NCI-H2107 treated with DMSO at 0.1 percent for 48 hours (cell line): Measurements from ENCODE around the gene PRR14L.
A peak's percentile ranks its signal among the peaks of the same experiment; 100 is the strongest.
"Not testable (repeated sequence)": the region's sequence is repeated elsewhere in the genome, so short reads cannot be mapped to it uniquely, and the experiment has no call there.

Source experiments
- DNase-seq: peaks from one replicate; lab custom pipeline; 2025; ENCODE audit not compliant: unreplicated experiment; lab: John Stamatoyannopoulos, UW

Gene PRR14L

DNA sequence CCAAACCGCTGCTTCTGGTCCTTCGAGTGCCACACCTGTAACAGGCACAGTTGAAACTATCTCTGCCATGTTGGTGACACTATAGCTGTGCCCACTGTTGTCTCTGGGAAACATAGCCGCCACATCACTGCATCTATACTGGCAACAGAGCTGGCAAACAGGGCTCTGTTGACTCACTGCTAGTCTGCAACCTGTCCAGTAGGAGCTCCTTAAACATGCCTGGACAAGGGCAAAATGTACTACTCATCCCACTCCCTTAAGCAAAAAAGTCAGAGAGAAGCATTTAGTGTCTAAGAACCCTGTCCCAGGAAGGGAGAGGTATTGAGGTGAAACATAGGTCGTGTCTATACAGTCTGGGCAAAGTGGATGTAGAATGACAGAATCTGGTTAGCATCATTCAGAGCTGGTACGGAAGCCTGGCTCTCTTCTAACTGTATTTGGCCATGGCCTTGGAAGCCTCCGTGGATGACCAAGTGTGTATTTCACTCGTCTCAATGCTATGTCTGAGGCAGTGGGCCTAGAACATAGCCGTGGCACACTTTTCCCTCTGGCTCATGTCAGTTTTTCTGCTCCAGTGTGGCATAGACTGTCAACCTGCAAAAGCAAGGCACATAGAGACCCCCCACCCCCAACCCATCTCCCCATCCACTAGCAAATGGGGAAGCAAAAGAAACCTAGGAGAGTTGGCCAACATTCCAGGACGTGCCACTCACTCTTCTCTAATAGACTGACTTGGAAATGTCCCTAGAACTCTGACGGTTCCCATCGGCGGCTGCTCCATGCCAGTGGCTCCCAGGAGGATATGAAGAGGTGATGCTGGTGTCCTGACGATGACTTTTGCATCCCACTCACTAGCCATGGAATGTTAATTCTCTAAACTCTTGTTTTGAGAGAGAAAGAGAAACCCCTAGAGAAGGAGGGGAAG, 66.5 kb downstream of the PRR14L start:
- DNase-seq: no peak

DNA sequence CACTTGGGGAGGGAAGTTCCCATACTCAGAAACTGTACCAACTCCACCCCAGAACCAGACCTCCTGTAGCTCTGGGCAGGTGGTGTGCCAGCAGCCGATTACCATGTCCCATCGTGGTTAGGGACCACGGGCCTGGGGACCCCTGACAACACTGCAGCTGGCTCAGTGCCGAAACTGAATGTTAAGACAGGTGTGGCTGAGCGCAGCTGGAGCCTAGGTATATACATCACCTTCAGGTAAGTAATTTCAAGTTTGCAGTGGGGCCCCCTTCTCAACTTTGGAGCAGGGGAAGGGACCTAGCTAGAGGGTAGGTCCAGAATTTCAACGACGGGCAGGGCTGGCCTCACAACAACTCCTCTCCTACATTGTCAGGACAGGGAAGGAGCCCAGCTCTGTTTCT, 67.2 kb downstream of the PRR14L start:
- DNase-seq: no peak

DNA sequence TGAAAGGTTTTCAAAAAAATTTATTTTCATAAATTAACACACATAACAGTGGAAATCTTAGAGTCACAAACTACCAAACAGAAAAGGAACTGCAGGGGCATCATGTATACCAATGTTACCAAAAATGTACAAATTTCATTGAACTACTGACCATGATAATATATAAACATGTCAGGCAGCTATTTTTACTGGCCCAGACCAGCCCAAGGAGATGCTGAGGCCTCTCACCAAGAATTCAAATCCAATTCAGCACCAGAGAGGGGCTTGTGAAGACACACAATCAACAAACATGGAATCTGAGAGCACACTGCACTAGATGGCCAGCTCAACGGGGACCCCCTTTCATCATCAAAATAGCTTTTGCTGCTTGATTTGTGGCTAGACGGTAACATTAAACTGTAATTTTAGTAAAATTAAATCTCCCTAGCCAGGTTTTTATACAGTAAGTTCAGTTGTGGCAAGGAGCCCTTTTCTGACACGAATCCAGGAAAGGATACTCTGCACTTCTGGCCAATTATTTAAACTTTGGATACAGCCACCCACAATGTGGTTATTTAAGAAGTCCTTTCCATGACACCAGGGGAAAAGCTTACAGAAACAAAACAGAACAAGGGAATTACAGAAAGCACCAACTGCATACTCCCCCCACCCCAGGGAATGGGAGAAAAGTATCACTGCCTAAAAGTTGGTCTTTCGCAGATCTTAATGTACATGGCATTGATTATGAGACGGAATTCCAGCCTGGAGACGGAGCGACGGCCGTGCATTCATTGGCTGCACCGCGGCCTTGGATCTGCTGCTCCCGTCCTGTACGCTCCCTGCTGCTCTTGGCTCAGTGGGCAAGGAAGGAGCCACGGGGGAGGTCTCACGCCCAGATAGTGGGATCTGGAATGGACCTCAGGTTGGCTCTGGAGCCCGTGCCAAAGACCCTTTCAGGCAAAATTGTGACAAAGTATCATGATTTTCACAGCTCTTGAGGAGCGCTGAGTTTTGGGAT, 68.3 kb downstream of the PRR14L start:
- DNase-seq: no peak

DNA sequence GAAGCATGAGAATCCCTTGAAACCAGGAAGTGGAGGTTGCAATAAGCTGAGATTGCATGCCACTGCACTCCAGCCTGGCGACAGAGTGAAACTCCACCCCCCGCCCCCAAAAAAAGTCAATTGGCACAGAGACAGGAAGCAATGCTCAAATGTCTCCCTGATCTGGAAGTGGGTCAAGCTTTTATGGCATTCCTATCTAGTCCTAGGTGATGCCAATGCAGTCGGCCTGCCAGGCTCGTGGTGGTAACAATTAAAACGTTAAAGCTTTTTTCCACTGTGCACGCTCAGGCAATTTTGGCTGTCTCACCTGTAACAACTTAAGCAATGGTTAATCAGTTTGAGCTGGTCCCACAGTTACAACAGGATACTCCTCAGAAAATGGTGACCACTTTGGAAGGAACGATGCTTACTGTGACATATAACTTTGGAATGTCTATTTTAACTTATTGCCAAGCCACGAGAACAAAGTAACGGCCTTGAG, 69.0 kb downstream of the PRR14L start:
- DNase-seq: no peak

DNA sequence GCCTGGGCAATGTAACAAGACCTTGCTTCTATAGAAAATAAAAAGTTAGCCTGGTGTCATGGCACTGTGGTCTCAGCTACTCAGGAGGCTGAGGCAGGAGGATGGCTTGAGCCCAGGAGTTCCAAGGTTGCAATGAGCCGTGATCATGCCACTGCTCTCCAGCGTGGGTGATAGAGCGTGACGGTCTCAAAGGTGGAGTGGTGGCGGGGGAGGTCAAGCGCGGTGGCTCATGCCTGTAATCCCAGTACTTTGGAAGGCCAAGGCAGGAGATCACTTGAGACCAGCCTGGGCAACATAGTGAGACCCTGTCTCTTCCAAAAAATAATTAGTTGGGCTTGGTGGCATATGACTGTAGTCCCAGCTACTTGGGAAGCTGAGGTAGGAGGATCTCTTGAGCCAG, 71.2 kb downstream of the PRR14L start:
- DNase-seq: no peak

DNA sequence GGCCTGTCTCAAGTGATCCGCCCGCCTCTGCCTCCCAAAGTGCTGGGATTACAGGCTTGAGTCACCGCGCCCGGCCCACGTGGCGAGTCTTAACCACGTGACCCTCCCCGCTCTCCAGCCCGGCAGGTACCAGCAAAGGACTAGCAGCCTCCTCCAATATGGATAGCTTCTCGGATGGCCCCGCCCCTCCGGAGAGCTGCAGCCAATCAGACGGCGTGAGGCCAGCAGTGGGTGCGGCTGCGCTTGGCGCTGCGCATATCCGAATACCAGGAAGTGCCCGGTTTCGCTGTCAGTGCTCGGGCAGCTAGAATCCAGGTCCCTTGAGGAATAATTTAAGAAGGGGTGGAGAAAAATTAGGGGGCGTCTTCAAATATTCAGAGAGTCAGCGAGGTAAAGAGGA, 73.2 kb downstream of the PRR14L start:
- DNase-seq: peak; percentile 11

DNA sequence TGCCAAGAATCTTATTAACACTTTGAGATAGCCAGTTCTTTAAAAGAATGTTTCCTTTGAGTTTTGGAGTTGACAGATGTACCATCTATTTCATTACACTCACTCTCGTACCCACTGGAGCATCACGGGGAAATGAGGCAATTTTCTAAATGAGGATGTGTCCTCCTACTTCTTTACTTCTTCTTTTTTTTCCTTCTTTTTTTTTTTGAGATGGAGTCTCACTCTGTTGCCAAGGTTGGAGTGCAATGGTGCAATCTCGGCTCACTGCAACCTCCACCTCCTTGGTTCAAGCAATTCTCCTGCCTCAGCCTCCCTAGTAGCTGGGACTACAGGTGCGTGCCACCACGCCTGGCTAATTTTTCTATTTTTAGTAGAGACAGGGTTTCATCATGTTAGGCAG, 75.7 kb downstream of the PRR14L start:
- not testable (repeated sequence) for DNase-seq

DNA sequence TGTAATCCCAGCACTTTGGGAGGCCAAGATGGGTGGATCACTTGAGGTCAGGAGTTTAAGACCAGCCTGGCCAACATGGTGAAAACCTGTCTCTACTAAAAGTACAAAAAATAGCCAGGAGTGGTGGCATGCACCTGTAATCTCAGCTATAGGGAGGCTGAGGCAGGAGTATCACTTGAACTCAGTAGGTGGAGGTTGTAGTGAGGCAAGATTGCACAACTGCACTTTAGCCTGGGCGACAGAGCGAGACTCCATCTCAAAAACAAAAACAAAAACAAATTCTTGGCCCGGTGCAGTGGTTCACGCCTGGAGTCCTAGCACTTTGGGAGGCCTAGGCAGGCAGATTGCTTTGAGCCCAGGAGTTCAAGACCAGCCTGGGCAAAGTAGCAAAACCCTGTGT, 81.1 kb downstream of the PRR14L start:
- not testable (repeated sequence) for DNase-seq

DNA sequence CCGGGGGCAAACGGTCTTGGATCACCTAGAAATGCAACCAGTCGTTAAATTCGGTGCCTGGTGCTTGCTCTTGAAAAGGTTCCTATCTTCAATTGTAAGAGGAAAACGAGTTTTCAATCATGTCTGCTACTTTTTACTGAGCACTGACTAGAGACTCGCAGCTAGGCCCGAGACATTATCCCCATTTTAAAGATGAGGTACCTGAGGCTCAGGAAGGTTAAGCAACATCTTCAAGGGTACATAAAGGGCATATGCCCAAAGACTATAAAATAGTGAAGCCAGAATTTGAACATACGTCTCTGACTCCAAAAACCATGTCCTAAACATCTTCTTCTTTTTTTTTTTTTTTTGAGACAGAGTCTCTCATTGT, 87.3 kb downstream of the PRR14L start:
- DNase-seq: no peak

DNA sequence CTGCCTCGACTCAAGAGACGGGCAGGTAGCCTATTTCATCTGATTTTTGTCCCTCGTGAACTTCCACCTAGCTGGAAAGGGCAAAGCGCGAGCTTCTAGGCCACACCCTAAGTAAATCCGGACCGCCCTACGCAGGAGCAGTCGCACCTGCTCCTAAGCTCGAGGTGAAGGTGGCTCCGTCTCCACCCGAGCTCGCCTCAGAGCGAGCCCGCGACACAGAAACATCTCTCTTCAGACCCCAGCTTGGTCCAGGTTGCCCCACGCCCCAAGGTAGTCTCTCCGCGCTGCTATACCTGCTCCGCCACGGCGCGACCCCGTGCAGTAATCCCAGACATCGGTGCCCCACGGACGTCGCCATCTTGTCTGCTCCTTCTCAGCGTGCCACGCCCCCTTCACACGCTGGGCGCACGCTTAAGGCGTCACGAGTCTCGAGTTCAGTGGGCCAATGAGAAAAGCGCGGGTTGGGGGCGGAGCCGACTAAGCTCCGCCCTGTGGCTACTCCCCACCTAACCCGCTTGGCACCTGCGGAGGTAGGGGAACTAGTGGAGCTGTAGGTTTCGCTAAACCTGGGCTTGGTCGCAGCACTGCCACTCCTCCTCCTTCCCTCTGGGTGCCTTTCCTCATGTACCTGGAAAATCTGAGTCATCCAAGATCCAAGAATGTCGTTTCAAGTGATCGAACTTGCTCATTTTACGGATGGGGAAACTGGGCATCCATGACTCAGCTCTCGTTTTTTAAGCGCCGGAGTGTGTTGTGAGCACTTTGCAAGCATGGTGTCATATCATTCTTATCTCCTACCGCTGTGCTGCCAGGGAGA, 87.9 kb downstream of the PRR14L start, which contains the start of gene PISD:
PISD (minus strand) TSS at position 365 of the 817 bp plus-strand sequence; CDS start at position 358, 7 bp downstream.
- peak; percentile 77 for DNase-seq

DNA sequence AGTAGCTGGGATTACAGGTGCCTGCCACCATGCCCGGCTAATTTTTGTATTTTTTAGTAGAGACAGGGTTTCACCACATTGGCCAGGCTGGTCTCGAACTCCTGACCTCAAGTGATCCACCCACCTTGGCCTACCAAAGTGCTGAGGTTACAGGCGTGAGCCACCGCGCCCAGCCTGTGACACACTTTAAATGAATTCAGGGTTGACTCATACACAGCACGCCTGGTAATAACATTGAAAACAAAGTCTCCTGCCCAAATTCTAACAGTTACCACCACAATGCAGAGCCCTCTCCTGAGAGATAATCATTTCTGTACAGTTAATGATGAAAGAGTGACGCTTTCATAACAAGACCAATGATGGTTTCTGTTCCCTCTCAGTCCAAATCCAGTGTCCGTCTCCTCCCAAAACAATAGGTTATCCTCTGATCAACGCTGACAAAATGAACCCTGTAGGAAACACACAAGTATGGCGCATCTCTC, 89.0 kb downstream of the PRR14L start:
- DNase-seq: not testable (repeated sequence)

DNA sequence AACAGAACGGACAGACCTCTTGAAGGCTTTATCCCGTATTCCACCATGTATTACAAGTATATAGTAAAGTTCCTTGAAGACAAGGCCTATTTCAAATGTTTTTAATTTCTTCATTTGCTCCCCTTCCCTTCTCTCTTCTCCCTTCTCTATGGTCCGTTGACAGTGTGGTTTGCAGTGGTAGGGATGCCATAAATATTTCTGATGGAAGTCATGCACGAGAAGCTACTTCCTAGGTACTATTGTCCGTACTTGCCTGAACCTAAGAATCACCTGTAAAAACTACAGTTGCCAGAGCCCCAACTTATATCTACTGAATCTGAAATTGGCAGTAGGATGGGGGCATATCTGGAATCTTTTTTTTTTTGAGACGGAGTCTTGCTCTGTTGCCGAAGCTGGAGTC, 90.7 kb downstream of the PRR14L start:
- DNase-seq: no peak

DNA sequence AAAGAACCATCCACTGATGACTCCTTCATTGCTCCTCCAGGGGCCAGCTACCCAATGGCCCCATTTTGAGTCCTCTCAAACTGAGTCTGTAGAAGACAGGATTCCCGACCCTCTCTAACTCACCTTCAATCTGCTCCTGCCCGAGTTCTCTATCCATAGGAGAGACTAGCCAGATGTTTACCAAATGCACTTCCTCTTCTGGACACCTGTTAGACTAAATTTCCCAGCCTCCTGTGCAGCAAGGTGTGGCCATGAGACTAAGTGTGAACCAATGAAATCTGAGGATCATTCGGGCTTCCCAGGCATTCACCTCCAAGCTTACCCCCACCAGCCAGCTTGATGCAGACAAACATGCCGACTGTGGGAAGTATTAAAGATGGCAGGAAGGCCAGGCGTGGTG, 95.5 kb downstream of the PRR14L start:
- DNase-seq: no peak

DNA sequence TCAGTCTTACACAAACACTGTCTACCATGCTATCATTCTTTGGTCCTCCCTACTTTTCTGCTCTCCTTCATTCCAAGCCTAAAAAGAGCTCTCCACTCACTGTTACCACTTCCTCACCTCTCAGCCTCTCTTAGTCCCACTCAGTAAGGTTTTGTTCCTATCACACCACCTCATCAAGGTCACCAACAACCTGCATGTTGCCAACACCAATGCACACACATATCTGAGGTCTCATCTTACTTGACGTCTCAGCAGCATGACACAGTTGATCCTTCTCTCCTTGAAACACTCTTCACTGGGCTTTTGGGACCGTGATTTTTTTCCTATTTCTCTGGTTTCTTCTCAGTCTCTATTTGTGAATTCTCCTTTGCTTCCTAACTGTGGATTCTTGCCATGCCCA, 96.0 kb downstream of the PRR14L start:
- no peak for DNase-seq

DNA sequence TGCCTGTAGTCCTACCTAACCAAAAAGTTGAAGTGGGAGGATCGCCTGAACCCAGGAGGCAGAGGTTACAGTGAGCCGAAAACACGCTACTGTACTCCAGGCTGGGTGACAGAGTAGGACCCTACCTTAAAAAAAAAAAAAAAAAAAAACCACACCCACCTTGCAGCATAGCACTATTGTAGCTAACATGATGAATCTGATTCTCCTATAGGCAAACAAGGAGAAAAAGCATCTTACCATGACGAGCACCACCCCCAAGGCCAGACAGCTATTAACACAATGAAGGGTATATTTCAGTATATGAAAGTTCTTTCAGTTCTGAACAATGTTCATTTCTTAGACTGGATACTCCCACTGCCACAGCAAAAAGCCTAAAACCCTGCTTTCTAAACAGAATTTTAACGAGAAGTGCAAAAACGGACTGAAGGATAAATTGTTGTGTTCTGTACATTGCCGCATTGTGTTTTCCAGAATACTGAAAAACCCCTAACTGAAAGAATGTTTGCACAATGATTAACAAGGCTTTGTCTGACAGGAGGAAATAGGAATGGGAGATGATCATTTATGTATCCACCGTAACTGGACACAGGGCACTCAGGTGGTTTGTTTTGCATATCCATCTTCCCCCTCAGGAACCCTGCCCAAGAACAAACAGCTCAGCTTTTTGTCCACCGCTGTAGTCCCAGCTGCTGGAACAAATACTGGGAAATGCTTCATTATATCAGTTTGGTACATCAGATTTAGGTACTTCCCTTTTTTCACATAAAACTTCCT, 96.8 kb downstream of the PRR14L start:
- no peak for DNase-seq

DNA sequence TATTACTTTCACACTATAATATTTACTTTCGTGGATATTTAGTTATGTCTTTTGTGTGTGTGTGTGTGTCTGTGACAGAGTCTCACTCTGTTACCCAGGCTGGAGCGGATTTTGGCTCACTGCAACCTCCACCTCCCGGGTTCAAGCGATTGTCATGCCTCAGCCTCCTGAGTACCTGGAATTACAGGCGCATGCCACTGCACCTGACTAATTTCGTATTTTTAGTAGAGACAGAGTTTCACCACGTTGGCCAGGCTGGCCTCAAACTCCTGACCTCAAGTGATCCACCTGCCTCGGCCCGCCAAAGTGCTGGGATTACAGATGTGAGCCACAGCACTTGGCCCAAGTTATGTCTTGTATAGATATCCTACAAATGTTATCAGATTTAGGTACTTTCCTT, 97.8 kb downstream of the PRR14L start:
- no peak for DNase-seq

DNA sequence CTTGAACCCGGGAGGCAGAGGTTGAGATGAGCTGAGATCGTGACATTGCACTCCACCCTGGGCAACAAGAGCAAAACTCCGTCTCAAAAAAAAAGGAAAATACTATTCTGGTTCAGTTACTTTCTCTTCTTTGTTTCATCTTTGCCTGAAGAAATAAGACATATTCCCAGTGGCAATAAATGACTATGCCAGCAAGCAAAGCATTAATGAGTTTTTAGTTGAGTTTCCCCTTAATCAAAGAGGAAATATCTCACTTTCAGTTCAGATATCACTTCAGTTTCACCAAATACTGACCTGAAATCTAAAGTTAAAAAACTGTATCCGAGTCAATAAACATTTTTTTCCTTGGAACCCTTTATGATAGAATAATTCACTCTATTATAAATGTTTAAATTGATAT, 98.3 kb downstream of the PRR14L start:
- DNase-seq: no peak

DNA sequence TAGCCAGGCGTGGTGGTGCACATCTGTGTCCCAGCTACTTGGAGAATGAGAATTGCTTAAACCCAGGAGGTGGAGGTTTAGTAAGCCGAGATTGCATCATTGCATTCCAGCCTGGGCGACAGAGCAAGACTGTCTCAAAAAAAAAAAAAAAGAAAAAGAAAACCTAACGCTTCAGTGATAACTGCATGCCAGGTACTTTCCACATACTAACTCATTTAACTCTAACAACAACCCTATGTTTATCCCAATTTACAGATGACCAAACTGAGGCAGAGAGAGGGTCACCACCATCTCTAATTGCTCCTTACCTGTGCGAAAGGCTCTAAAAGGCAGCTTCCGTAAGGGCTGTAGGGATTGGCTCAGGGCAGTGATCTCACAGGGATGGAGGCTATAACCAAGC, 99.5 kb downstream of the PRR14L start:
- no peak for DNase-seq

DNA sequence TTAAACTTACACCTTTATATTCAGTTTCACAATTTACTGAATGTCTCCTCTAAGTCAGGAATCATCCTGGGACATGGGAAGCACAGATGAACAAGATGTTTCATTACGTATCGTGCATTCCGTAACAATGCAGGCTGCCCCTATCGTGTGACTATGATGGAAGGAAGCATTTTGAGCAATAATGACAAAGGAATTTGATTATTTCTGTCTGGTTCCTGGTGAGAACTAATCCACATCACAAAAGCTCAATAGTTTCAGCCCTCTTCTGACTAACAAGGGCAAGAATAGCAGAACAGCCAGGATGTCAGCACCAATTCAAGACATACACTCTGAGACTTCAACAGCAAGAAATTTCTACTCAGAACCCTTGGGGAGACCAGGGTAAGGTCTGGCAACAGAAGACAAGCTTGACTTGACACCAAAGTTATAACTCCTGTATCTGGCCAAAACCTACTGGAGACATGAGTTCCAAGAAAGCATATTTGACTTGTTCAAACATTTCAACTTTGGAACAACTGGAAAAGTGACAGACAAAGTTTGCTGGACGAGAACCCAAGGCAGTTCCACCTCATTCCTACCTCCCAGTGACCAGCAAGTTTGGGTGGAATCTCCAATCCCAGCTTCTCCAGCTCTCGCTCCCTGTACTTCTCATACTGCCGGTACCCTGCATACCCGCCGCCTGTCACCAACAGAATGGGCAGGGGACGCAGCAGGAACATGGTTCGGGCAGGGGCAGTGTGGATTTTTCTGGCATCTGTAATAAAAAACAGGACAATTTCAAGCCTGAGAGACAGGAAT, 102.2 kb downstream of the PRR14L start:
- no peak for DNase-seq
